Measurements from ENCODE around the gene LPIN3. TPM values are rescaled to one million over a fixed set of nuclear protein-coding genes. Genes with fewer than 3 reads are reported as not detected.

The LPIN3 gene
- total and polyA plus RNA-seq, 2 of the 4 experiments (the other 2 are of a cell fraction) = 2.3 to 8.3 TPM

GRCh38 chr20:41361757-41362747, 21.4 kb downstream of the LPIN3 start:
- peak overlapping the region; percentile 58 for H2AFZ ChIP-seq (replicated peaks; ENCODE audit: low read length, poor library complexity)
- H3K56ac ChIP-seq (ENCODE audit: extremely low read depth, insufficient read depth, low read length) = no peak overlapping the region
- no peak overlapping the region for H3K14ac ChIP-seq (replicated peaks; ENCODE audit: low read depth, low read length)
- intact Hi-C loops (cut with micrococcal nuclease) = no loop called here
- no peak overlapping the region for H4K5ac ChIP-seq (ENCODE audit: low read depth, low read length)
- H2BK120ac ChIP-seq (ENCODE audit: low read depth, low read length) = no peak overlapping the region
- no peak overlapping the region for H3K9ac ChIP-seq (ENCODE audit: low read depth, low read length)
- 74% methylated on average over 35 of the region's 45 CpGs; no CpG with 5 or more reads in 1 of the 2 experiments for WGBS, 2 experiments (ENCODE audit: extremely low coverage in 2 of 2, insufficient read length in 1 of 2)
- H2AK9ac ChIP-seq (replicated peaks; ENCODE audit: low read depth, low read length, poor library complexity) = no peak overlapping the region
- H3K18ac ChIP-seq (ENCODE audit: low read depth, low read length) = no peak overlapping the region
- no peak overlapping the region for H2BK15ac ChIP-seq (ENCODE audit: low read depth, low read length)
- no peak overlapping the region for H4K91ac ChIP-seq (ENCODE audit: insufficient read depth, low read depth, low read length)
- H3K4me1 ChIP-seq (ENCODE audit: control insufficient read depth, insufficient read depth, low read length) = no peaks in the 10 kb centered on the region
- H2BK5ac ChIP-seq (ENCODE audit: low read depth, low read length, poor library complexity, severe bottlenecking) = no peak overlapping the region
- no peak overlapping the region for H3K27ac ChIP-seq (ENCODE audit: insufficient read depth, low read length)
- H2AK5ac ChIP-seq (ENCODE audit: low read depth, low read length) = no peak overlapping the region
- no peaks in the 10 kb centered on the region for H3K9me3 ChIP-seq (ENCODE audit: control insufficient read depth, insufficient read depth, low read length)
- H3K4me3 ChIP-seq (ENCODE audit: insufficient read depth, low read depth, low read length) = no peak overlapping the region
- peaks cover 34% of the 10 kb centered on the region for H3K27me3 ChIP-seq (ENCODE audit: control insufficient read depth, insufficient read depth, low read length)
- no peaks in the 10 kb centered on the region for H3K36me3 ChIP-seq (ENCODE audit: control insufficient read depth, insufficient read depth, low read length)
- no peak overlapping the region for H3K4ac ChIP-seq (ENCODE audit: low read depth, low read length)
- in situ Hi-C loops (cut with MboI; ENCODE audit: low sequenced_read_pairs) = no loop called here
- no peak overlapping the region for H3K4me2 ChIP-seq (ENCODE audit: low read depth, low read length)
- H3K79me1 ChIP-seq (ENCODE audit: low read depth in 1 of 2, low read length in 2 of 2) = no peaks in the 10 kb centered on the region
- dilution Hi-C loops (cut with HindIII; ENCODE audit: low sequenced_read_pairs, unreplicated experiment) = no loop called here
- no peak for ATAC-seq (ENCODE audit: low read depth)
- no peak overlapping the region for H2BK20ac ChIP-seq (ENCODE audit: low read depth, low read length)
- ChIA-PET POLR2A (ENCODE audit: unreplicated experiment) (no interaction called here), CTCF (interaction anchor here (0.6 kb wide), 1 partner anchor 17 kb away, joined by 3 read pairs; no protein-coding TSS in a partner anchor)
- H3K9me1 ChIP-seq (ENCODE audit: insufficient read depth, low read length) = no peaks in the 10 kb centered on the region
- DNase-seq = no peak
- no peak overlapping the region for H3K23ac ChIP-seq (ENCODE audit: low read depth, low read length)
- TF ChIP-seq CHD1 (IDR thresholded peaks at IDR 0.05; ENCODE audit: low read depth, low read length) (no peak), MAZ (IDR thresholded peaks at IDR 0.05; ENCODE audit: borderline replicate concordance, low read depth, low read length) (no peak), RCOR1 (IDR thresholded peaks at IDR 0.05; ENCODE audit: insufficient replicate concordance, low read length) (no peak), MAFK (IDR thresholded peaks at IDR 0.05; ENCODE audit: low read depth, low read length) (no peak), NFE2L2 (IDR thresholded peaks at IDR 0.05; ENCODE audit: low read depth, low read length) (no peak), CEBPB (IDR thresholded peaks at IDR 0.05; ENCODE audit: low read depth, low read length) (no peak), USF2 (IDR thresholded peaks at IDR 0.05; ENCODE audit: low read depth, low read length) (no peak), SMC3 (IDR thresholded peaks at IDR 0.05; ENCODE audit: low read depth, low read length) (no peak), BHLHE40 (IDR thresholded peaks at IDR 0.05; ENCODE audit: low read depth, low read length) (no peak)
- TF ChIP-seq, protein P1, sequence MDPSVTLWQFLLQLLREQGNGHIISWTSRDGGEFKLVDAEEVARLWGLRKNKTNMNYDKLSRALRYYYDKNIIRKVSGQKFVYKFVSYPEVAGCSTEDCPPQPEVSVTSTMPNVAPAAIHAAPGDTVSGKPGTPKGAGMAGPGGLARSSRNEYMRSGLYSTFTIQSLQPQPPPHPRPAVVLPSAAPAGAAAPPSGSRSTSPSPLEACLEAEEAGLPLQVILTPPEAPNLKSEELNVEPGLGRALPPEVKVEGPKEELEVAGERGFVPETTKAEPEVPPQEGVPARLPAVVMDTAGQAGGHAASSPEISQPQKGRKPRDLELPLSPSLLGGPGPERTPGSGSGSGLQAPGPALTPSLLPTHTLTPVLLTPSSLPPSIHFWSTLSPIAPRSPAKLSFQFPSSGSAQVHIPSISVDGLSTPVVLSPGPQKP (IDR thresholded peaks at IDR 0.05; ENCODE audit: borderline replicate concordance, low read depth, low read length) = no peak
- TF ChIP-seq, protein P2, sequence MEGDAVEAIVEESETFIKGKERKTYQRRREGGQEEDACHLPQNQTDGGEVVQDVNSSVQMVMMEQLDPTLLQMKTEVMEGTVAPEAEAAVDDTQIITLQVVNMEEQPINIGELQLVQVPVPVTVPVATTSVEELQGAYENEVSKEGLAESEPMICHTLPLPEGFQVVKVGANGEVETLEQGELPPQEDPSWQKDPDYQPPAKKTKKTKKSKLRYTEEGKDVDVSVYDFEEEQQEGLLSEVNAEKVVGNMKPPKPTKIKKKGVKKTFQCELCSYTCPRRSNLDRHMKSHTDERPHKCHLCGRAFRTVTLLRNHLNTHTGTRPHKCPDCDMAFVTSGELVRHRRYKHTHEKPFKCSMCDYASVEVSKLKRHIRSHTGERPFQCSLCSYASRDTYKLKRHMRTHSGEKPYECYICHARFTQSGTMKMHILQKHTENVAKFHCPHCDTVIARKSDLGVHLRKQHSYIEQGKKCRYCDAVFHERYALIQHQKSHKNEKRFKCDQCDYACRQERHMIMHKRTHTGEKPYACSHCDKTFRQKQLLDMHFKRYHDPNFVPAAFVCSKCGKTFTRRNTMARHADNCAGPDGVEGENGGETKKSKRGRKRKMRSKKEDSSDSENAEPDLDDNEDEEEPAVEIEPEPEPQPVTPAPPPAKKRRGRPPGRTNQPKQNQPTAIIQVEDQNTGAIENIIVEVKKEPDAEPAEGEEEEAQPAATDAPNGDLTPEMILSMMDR (conservative IDR thresholded peaks at IDR 0.05; ENCODE audit: low read depth, low read length) = no peak
- BruUV-seq (replicated peaks) = no TSS peak
- H4K8ac ChIP-seq (ENCODE audit: low read depth in 2 of 2, low read length in 2 of 2) = no peak overlapping the region
- peaks cover 4% of the 10 kb centered on the region; the same call in 1 of the 2 replicates for H4K20me1 ChIP-seq (ENCODE audit: insufficient read depth, low read length)

Data from IMR-90 (cell line).